Stimulated activated CD8-positive, alpha-beta memory T cell treated with anti-CD3 and anti-CD28 coated beads, Interleukin-12 subunit alpha, Interleukin-12 subunit beta, amount 100 ng/mL, for 4 hours (primary cell): ENCODE measurements around the gene GTF3C4.

Experiments
- DNase-seq: peaks from one replicate; pipeline ENCODE4 v3.0.0-alpha.2; 2020; ENCODE audit warnings: low read depth

GTF3C4 gene, protein sequence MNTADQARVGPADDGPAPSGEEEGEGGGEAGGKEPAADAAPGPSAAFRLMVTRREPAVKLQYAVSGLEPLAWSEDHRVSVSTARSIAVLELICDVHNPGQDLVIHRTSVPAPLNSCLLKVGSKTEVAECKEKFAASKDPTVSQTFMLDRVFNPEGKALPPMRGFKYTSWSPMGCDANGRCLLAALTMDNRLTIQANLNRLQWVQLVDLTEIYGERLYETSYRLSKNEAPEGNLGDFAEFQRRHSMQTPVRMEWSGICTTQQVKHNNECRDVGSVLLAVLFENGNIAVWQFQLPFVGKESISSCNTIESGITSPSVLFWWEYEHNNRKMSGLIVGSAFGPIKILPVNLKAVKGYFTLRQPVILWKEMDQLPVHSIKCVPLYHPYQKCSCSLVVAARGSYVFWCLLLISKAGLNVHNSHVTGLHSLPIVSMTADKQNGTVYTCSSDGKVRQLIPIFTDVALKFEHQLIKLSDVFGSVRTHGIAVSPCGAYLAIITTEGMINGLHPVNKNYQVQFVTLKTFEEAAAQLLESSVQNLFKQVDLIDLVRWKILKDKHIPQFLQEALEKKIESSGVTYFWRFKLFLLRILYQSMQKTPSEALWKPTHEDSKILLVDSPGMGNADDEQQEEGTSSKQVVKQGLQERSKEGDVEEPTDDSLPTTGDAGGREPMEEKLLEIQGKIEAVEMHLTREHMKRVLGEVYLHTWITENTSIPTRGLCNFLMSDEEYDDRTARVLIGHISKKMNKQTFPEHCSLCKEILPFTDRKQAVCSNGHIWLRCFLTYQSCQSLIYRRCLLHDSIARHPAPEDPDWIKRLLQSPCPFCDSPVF

DNA sequence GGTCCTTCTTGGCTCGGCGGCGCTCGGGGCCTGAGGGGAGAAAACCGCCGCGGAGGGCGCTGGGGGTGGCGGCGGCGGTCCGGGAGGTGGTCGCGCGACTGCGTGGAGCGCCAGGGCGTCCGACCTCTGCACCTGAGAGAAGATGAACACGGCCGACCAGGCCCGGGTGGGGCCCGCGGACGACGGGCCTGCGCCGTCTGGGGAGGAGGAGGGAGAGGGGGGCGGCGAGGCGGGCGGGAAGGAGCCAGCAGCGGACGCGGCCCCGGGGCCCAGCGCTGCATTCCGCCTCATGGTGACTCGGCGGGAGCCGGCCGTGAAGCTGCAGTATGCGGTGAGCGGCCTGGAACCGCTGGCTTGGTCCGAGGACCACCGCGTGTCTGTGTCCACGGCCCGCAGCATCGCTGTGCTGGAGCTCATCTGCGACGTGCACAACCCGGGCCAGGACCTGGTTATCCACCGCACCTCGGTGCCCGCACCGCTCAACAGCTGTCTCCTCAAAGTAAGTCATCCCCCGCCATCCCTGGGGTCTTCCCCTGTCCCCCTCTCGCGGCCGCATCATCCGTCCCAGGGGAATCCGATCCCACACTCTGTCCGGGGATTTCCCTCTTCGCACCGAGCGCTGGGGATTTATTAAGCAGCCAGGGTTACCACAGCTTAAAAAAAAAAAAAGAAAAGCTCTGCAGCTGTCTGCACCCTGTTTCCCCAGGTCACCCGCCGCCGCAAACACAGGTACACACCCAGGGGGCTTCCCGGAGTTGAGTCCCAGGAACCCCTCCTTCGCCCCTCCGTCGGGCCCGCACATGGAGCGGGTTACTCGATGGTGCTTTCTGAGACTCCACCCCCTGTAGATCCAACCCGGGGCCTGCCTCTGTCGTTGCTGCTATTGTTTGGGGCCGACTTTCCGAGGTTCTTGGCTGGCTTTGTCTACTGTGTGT, at the start of gene GTF3C4:
TSS of gene GTF3C4 (plus strand) at position 8 of the 935 bp plus-strand sequence. CDS start at position 143, 135 bp downstream.
- DNase-seq: peak; percentile 76

DNA sequence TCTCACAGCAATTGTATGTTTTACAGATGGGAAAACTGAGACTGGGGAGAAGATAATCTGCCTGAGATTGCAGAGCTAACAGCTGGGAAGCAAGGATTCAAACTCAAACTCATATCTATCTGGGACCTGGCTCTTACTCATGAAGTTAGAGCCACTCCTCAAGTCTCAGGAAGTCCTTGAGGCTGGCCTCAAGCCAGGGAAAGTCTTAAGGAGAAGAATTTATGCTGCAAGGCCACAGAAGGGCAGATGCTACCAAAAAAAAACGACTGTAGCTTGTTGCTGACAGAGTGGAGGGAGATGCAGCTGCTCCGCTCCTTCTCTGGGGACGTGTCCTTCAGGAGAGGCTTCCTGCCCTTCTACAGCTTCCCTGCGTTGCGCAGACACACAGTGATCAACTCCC, 48.1 kb upstream of the GTF3C4 start:
- DNase-seq: no peak

DNA sequence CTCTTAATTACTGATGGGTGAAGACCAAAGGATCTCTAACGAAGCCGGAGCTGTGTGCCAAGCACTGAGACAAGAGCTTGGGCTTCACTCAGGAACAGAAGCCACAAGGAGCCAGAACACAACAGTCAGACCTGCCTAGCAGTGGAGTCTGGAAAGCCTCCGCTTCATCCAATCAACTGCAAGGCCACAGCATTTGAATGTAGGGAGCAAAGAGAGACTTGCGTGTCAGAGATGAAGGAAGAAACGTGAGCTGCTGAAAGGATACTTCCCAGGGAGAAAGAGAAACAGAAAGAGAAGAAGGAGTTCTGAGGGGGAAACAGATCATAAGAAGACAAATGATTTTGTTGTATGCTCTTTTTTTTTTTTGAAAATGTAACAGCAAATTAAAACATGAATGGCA, 44.0 kb upstream of the GTF3C4 start:
- DNase-seq: no peak

- DNase-seq: no peak
These were observed 43.2 kb upstream of the GTF3C4 start for GRCh38 chr9:132627106-132627505.

GRCh38 chr9:132627594-132627993, 42.7 kb upstream of the GTF3C4 start:
- no peak for DNase-seq

DNA sequence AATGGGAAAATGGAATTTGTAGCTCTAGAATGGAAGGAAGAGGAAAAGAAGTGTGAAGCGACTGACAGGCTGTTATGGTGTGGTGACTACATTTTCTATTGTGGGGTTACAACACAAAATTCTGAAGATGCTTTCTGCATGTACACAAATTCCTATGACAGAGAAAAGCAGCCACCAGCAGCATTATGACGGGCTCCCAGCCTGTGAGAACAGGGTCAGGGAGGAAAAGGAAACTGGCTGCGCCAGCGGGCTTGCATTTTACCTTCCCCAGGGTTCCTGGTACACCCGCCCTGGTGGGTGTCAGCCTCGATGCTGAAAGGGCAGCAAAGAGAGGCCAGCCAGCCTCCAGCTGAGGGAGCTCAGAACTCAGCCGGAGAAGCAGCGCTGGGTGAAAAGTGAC, 41.5 kb upstream of the GTF3C4 start:
- DNase-seq: no peak

DNA sequence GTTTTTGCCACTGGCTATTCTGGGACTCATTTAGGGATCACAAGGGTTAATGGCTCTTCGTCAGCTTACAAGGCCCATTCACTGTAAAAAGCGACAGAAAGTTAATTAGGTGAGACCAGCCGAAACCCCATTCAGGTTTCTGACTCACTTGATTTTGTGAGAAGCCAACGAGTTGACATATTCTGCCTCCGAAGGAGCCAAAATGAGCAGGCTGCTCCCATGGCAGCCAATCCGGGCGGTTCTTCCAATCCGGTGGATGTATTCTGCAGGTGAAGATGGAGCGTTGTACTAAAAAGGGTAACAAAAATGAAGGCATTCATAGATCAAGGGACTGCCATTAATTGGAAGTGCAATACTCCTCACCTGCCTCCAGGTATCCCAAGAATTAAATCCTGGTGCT, 40.1 kb upstream of the GTF3C4 start:
- DNase-seq: no peak

- no peak for DNase-seq
These were observed 39.5 kb upstream of the GTF3C4 start for GRCh38 chr9:132630811-132631210.

DNA sequence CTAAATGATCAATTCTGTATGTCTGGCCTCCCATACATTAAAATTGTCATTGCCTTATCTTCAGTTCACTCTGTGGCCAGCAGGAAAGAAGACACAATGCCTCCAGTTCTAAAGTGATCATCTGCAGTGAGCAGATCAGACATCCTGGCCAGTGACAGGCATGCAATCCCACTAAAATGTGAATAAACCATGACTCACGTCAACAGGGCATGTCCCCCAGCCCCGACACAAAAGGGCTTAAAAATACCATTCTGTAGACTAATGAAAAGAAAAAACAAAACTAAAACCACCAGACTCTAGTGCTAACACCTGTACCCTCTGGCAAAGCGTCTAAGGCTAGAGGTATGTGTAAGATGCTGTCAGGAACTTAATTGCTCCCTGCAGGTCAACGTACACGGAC, 39.0 kb upstream of the GTF3C4 start:
- DNase-seq: no peak

DNA sequence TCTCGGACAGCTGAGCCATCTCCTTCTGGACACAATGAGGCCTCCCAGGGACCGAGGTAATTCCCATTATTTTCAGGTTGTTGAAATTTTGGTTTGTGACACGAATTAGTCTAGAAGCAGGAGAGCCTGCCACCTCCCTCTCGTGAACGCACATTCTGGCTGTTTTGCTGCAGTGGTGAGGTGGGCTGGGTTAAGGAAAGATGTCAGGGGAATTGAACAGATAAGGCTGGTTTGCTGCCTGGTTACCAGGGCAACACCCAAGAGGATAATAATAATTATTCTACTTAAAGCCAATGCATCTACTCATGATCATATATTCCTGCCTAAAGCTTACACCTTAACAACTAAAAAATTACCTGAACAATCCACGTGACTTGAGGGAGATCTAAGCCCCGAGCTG, 38.6 kb upstream of the GTF3C4 start:
- no peak for DNase-seq

- no peak for DNase-seq
These were observed 37.7 kb upstream of the GTF3C4 start for GRCh38 chr9:132632413-132633129.

- DNase-seq: no peak
These were observed 35.9 kb upstream of the GTF3C4 start for GRCh38 chr9:132634327-132634726.

- DNase-seq: no peak
These were observed 32.9 kb upstream of the GTF3C4 start for GRCh38 chr9:132637351-132637750.

GRCh38 chr9:132637801-132638200, 32.5 kb upstream of the GTF3C4 start:
- DNase-seq: no peak

DNA sequence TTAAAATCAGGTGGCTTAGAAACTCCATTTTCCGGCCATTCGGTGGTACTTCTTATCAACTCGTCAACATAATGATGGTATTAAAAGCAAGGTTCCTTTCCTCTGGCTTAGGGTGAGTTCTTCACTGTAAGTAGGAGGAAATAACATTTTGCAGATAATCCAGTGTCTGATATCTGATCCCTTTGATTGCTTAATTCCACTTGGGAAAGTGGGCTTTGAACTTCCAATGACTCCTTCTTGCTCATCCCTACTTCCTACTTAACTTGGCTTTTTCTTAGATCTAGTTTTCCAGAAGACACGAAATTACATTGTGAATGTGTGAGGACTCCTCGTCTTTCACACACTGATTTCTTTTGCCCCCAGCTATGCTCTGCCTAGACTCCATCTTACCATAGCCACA, 32.0 kb upstream of the GTF3C4 start:
- no peak for DNase-seq

DNA sequence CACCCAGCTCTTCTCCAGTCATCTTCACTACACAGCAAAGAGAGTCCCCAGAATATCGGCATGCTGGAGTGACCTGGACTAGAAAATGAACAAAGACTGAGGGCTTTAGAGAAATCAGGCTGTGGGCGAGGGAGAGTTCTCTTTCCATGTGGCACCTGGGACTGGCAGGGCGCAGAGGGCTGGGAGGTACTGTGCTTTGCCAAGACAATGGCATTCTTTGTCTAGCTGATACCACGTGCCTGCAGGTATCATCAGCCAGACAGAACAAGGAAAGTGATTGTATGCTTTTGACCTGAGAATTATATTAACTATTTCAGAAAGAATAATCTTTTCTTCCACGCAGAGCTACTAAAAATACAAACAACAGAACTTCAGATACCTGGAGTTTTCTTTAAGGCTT, 30.9 kb upstream of the GTF3C4 start:
- DNase-seq: no peak

DNA sequence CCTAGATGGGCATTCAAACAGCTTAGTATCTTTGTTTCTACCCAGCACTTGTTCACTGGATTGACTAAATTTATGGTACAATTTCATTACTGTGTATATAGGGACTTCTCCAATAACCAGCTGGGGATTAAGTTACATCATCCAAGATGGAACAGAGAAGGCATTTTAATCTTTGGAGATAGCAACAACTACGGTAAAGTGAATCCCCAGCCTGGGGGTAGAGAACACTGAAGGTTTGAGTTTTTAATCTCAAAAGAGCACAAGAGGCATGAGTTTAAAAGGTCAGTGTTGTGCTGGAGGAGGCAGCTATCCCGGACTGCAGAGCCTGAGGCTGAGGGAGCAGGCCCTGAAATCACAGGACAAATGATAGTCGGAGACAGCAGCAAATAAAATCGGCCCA, 29.0 kb upstream of the GTF3C4 start:
- DNase-seq: no peak

DNA sequence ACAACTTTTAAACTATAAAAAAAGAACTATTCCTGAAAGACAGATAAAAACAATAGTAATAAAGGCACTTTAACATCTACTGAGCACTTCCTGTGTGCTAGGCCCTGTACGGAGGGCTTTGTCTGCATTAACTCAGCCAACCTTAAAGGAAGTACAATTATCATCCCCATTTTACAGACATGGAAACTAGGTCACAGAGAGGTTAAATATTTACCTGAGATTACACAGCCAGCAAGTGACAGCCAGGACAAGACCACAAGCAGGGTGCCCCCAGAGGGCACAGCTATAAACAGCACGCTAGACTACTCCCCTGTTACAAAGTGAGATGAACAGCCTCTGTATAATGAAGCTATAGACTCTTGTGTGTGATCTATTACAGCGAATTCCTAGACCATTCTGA, 26.0 kb upstream of the GTF3C4 start:
- no peak for DNase-seq

DNA sequence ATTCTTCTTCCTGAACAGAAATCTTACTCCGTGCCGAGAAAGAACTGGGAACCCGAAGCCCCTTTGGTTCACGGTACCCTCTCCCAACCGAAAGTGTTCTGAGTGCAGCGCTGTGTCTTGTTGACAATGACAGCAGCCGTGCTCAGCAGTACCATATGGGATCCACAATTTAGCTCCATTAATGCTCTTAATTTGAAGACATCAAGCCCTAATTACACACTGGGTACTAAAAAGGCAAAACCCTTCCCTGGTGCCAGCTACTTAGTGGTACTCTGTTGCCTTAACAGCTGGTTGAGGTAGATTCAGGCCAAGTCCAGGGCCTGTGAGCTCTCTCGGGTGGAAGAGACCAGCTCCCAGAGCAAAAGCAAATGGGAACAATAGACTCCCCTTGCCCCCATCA, 25.0 kb upstream of the GTF3C4 start:
- no peak for DNase-seq

DNA sequence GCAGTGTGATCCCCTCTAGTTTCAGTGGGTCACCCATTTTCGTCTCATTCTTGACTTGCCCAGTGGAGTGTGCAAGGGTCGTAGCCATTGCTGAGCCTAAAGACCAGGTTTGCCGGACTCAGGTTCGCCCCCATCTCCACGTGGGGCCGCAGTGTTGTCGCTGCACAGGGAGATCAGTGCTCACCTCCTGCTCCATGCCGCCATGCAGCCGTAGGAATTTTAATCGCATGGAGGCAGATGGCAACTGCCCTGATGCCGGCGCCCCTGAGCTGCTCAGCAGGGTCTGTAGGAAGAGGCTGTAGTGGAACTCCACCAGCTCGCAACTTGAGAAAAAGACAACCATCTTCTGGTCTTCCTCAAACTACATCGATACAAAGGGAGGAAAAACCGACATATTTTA, 24.6 kb upstream of the GTF3C4 start:
- no peak for DNase-seq

- DNase-seq: no peak
These were observed 23.5 kb upstream of the GTF3C4 start for GRCh38 chr9:132646726-132647125.

- no peak for DNase-seq
These were observed 22.9 kb upstream of the GTF3C4 start for GRCh38 chr9:132647355-132647754.
